ENCODE results near the gene AVPI1. TPM values are rescaled to one million over a fixed set of nuclear protein-coding genes. Genes with fewer than 3 reads are reported as not detected.

The AVPI1 gene
- total RNA-seq, 2 donors from 2014 or later: 26.6 to 34.8 TPM

GRCh38 chr10:97676770-97677581 is 10.1 kb downstream of the AVPI1 start:
- H3K36me3 ChIP-seq: no peaks in the 10 kb centered on the region

GRCh38 chr10:97675222-97675621 is 11.8 kb downstream of the AVPI1 start:
- Histone ChIP-seq H3K9ac (ENCODE audit: low read depth in 2 of 2, low read length in 2 of 2) (no peak overlapping the region), H3K4me1 (peaks cover 2% of the 10 kb centered on the region), H3K4me3 (no peak overlapping the region), H3K36me3 (no peaks in the 10 kb centered on the region), H3K27ac (no peak overlapping the region), H3K9me3 (no peaks in the 10 kb centered on the region), H3K27me3 (no peaks in the 10 kb centered on the region)
- intact Hi-C loops (cut with DNase I): loop anchor here (10.0 kb wide), 1 partner anchor 60 kb away; the partner anchor contains the start of gene ZFYVE27
- DNase-seq: no peak
- no peak for TF ChIP-seq CTCF (IDR thresholded peaks at IDR 0.05)

More at GRCh38 chr10:97676770-97677581, 10.1 kb downstream of the AVPI1 start:
- Histone ChIP-seq H3K4me3 (no peak overlapping the region), H3K9me3 (no peaks in the 10 kb centered on the region), H3K4me1 (peaks cover 5% of the 10 kb centered on the region), H3K27me3 (no peaks in the 10 kb centered on the region), H3K9ac (ENCODE audit: low read depth in 2 of 2, low read length in 2 of 2) (no peak overlapping the region), H3K27ac (no peak overlapping the region)
- intact Hi-C loops (cut with DNase I): loop anchor here (10.0 kb wide), 1 partner anchor 58 kb away; the partner anchor contains the start of gene ZFYVE27
- DNase-seq: no peak
- peak; percentile 87 for TF ChIP-seq CTCF (IDR thresholded peaks at IDR 0.05)

GRCh38 chr10:97673736-97674525 is 13.1 kb downstream of the AVPI1 start:
- intact Hi-C loops (cut with DNase I): loop anchor here (10.0 kb wide), 1 partner anchor 61 kb away; the partner anchor contains the start of gene ZFYVE27

GRCh38 chr10:97669571-97669970 is 17.5 kb downstream of the AVPI1 start:
- intact Hi-C loops (cut with DNase I): no loop called here
- no peak overlapping the region for H3K4me3 ChIP-seq
- H3K9ac ChIP-seq (ENCODE audit: low read depth in 2 of 2, low read length in 2 of 2): no peak overlapping the region
- H3K4me1 ChIP-seq: no peaks in the 10 kb centered on the region
- TF ChIP-seq CTCF (IDR thresholded peaks at IDR 0.05): no peak
- H3K27me3 ChIP-seq: no peaks in the 10 kb centered on the region
- no peaks in the 10 kb centered on the region for H3K36me3 ChIP-seq
- no peak overlapping the region for H3K27ac ChIP-seq
- no peak for DNase-seq
- no peaks in the 10 kb centered on the region for H3K9me3 ChIP-seq

More at GRCh38 chr10:97673736-97674525, 13.1 kb downstream of the AVPI1 start:
- TF ChIP-seq CTCF (IDR thresholded peaks at IDR 0.05): no peak
- H3K4me1 ChIP-seq: peaks cover 2% of the 10 kb centered on the region
- H3K9ac ChIP-seq (ENCODE audit: low read depth in 2 of 2, low read length in 2 of 2): no peak overlapping the region
- no peak overlapping the region for H3K27ac ChIP-seq
- no peaks in the 10 kb centered on the region for H3K9me3 ChIP-seq
- no peak overlapping the region for H3K4me3 ChIP-seq
- H3K36me3 ChIP-seq: no peaks in the 10 kb centered on the region
- no peaks in the 10 kb centered on the region for H3K27me3 ChIP-seq
- no peak for DNase-seq

- H3K36me3 ChIP-seq: no peaks in the 10 kb centered on the region
- DNase-seq: no peak
- H3K4me1 ChIP-seq: no peaks in the 10 kb centered on the region
- intact Hi-C loops (cut with DNase I): no loop called here
- TF ChIP-seq CTCF (IDR thresholded peaks at IDR 0.05): no peak
- no peaks in the 10 kb centered on the region for H3K27me3 ChIP-seq
- H3K4me3 ChIP-seq: no peak overlapping the region
- H3K27ac ChIP-seq: no peak overlapping the region
- no peaks in the 10 kb centered on the region for H3K9me3 ChIP-seq
- no peak overlapping the region for H3K9ac ChIP-seq (ENCODE audit: low read depth in 2 of 2, low read length in 2 of 2)
Observed at GRCh38 chr10:97667463-97667862, 19.6 kb downstream of the AVPI1 start.
